ENCODE data around the gene TTC14.

TTC14 gene

GRCh38 chr3:180633722-180634121 lies 31.8 kb downstream of the TTC14 start:
- no peak for DNase-seq (ENCODE audit: low read depth in 2 of 2)

GRCh38 chr3:180640987-180641386 lies 39.0 kb downstream of the TTC14 start:
- no peak for DNase-seq (ENCODE audit: low read depth in 2 of 2)

GRCh38 chr3:180646187-180646790 lies 44.3 kb downstream of the TTC14 start:
- no peak for DNase-seq (ENCODE audit: low read depth in 2 of 2)

GRCh38 chr3:180656406-180656805 lies 54.4 kb downstream of the TTC14 start:
- no peak for DNase-seq (ENCODE audit: low read depth in 2 of 2)

- no peak for DNase-seq (ENCODE audit: low read depth in 2 of 2)
Observed at GRCh38 chr3:180657094-180657493, 55.1 kb downstream of the TTC14 start.

Data from fibroblast of skin of left quadriceps (primary cell).